ENCODE measurements around the gene LRP1.

LRP1 gene

DNA sequence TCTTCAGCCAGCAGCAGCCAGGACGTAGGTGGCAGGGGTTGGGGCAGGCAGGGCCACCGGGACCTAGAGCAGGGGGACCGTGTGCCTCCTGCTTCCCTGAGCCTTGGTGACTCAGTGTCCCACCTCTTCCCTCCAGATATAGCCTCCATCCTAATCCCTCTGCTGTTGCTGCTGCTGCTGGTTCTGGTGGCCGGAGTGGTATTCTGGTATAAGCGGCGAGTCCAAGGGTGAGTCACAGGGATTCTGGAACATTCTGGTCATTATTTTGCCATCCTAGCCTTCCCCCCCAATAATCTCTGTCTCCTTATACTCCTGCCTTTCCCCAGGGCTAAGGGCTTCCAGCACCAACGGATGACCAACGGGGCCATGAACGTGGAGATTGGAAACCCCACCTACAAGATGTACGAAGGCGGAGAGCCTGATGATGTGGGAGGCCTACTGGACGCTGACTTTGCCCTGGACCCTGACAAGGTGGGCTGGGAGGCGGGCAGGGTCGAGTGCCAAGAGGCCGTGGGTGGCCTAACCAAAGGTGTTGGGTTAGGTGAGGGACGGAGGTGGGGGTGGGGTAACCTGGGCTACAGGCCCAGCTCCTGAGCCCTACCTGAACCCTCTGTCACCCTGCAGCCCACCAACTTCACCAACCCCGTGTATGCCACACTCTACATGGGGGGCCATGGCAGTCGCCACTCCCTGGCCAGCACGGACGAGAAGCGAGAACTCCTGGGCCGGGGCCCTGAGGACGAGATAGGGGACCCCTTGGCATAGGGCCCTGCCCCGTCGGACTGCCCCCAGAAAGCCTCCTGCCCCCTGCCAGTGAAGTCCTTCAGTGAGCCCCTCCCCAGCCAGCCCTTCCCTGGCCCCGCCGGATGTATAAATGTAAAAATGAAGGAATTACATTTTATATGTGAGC, 83.8 kb downstream of the LRP1 start:
- DNase-seq (ENCODE audit: low spot score): no peak

DNA sequence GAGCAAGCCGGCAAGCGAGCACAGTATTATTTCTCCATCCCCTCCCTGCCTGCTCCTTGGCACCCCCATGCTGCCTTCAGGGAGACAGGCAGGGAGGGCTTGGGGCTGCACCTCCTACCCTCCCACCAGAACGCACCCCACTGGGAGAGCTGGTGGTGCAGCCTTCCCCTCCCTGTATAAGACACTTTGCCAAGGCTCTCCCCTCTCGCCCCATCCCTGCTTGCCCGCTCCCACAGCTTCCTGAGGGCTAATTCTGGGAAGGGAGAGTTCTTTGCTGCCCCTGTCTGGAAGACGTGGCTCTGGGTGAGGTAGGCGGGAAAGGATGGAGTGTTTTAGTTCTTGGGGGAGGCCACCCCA, 84.4 kb downstream of the LRP1 start:
- no peak for DNase-seq (ENCODE audit: low spot score)

DNA sequence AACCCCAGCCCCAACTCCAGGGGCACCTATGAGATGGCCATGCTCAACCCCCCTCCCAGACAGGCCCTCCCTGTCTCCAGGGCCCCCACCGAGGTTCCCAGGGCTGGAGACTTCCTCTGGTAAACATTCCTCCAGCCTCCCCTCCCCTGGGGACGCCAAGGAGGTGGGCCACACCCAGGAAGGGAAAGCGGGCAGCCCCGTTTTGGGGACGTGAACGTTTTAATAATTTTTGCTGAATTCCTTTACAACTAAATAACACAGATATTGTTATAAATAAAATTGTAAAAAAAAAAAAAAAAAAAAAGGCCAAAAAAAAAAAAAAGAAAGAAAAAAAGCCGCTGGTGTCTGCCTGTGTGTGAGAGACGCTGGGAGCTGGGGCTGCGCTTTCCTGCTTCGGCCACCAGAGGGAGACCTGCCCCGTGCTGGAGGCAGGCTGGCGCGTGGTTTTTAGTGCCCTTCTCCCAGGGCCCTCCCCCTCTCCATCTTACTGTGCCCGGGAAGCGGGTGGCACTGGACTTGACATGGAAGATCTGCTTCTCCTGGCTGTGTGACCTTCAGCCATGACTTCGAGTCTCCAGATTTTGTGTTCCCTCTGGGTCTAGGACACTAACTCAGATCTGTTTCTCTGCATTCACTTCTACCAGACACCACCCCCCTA, 84.9 kb downstream of the LRP1 start:
- peak; percentile 90 for DNase-seq (ENCODE audit: low spot score)

DNA sequence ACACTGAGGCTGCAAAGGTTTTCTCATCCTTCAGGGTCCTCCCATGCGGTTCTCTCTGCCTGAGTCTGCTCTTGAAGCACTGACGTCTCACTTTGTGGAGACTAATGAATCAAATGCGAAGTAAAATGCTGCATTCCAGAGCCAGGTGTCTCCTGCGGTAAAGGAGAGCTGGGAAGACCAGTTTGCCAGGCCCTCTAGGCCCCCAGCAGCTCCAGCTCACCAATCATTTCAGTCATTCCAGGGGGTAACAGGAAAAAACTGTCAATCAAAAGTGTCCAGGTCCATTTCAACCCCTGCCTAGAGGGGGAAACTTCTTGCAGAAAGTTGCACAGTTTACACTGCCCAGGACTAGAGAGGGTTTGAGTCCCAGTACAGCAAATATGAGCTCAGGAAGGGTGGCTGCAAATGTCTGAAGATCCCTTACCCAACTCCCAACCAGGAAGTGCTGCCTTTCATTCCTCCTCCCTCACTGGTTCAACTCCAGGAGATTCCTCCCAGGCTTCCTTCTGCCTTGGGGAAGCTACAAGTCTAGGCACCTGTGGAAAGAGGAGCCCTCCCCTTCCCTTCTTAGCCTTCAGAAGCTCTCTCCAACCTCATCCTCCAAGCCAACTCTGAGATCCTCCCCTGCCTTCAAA, 85.6 kb downstream of the LRP1 start:
- DNase-seq (ENCODE audit: low spot score): no peak

DNA sequence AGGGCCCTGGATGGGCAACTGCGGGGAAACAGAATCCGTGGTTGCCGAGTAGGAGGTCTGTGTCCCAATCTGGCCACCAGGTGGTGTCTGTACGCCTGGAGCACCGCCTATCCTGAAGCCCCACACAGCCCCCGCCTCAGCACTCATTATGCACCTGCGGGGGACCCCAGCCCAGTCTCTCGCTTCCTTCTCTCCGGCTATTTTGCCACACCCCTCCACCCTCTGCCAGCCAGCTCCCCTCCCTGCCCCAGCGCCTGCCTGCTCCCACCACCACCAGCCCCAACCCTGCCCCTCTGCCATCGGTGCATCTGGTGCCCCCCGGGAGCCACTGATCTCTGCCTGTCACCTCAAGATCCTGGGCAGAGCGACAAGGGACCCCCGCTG, 86.1 kb downstream of the LRP1 start:
- peak; percentile 62 for DNase-seq (ENCODE audit: low spot score)

DNA sequence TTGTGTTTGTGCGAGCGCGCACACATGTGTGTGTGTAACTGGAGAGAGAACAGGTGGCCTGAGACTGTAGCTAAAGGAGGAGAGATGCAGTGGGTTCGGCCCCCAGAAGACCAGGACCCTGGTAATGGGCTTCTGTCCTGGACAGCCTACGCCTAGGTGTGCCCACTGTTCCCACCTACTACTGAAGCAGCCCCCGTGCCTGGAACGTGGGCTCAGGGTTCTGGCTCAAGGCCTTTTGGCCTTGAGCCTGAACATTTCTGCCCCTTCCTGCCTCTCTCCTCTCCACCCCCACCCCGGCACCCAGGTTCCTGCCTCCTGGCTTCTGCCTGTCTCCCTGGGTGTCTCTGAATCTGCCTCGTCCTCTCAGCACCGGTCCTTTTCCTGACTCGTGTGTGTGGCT, 86.8 kb downstream of the LRP1 start:
- no peak for DNase-seq (ENCODE audit: low spot score)

DNA sequence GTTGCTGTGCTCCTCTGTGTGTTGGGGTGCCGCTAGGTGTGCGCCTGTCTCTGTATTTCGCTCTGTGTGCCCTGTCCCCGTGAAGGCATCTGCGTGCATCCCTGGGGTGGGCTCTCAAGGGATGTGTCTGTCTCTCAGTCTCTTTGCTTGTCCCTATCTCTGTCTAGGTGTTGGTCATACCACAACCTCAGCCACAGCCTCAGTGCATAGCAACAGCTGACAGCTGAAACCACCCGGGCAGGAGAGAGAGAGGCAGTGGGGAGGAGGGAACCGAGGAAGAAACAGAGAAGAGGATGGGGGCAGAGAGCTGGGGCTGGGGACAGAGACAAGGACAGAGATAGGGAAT, 87.4 kb downstream of the LRP1 start:
- no peak for DNase-seq (ENCODE audit: low spot score)

DNA sequence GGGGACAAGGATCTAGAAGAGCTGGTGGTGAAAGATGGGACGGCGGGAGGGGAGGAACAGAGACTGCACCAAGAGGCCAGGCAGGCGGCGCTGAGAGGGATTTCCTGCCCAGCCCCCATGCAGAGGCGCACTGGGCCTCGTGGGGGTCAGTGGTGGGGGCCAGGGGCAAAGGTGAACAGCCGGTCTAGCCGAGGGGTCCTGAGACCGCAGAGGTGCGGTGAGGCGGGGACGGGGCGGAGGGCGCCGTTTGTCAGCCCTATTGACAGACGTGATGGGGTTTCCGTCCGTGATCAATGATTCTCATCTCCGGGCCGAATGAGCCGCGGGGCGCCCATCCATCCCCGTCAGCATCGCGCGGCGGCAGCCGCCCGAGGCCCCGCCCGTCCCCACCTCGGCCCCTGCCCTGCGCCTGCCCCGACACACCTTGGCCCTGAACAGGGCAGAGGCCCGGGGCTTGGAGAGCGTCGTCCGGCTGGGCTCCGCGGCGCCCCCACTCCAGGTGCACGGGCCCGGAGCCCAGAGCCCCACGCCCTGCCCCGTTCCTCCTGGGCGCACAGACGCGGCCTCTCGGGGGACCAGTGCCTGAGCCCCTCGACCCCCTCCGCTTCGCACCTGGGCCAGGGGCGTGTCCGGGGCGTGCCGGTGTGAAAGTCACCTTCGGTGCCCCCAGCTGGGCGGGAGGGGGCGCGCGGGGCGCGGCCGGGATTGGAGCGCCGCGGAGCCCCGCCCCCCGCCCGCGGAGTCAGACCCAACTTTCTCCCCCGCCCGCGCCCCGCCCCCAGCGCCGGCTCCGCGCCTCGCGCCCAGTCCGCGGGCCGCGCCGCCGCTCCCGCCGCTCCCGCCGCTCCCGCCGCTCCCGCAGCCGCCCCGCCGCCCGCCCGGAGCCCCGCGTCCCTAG, 88.0 kb downstream of the LRP1 start, which contains the start of gene NXPH4:
NXPH4 (plus strand) TSS at position 781 of the 898 bp plus-strand sequence. CDS start 176 bp downstream, outside the sequence.
- no peak for DNase-seq (ENCODE audit: low spot score)

DNA sequence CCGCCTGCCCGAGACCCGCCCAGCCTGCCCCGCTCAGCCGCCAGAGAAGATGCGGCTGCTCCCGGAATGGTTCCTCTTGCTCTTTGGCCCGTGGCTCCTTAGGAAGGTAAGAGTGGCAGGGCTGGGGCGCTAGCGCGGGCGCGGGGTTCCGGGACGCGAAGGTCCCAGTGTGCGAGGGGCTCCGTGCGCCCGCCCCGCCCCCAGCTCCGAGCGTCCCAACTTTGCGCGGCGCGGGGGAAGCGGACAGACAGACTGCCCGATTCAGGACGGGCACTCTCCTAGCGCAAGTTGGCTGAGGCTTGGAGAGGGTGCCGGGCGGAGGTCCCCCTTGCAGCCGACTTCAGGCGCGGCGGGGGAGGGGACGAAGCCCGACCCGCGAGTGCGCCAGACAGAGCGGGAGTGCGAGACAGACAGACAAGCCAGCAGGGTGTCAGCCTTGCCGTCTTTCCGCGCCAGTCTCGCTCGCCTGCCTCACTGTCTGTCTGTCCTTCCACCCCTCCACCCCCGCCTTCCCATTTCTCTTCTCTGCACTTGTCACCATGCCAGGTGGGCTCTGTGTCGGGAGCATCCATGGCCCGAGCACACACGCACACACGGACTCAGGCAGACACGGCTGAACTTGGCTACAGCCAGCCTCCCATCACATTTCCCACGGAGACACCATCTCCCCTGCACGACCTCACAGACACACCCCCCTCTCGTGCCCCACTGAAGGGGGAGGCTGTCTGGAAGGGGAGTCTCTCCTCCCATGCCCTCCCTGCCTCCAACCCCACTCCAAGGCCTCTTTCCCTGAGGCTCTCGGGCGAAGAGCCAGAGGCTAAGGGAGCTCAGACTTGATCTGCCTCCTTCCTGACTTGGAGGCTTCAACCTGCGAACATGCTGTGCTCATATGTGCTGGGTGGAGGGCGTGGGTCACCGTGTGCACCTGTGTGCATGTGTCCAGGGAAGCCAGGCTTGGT, 88.9 kb downstream of the LRP1 start:
- DNase-seq (ENCODE audit: low spot score): no peak

DNA sequence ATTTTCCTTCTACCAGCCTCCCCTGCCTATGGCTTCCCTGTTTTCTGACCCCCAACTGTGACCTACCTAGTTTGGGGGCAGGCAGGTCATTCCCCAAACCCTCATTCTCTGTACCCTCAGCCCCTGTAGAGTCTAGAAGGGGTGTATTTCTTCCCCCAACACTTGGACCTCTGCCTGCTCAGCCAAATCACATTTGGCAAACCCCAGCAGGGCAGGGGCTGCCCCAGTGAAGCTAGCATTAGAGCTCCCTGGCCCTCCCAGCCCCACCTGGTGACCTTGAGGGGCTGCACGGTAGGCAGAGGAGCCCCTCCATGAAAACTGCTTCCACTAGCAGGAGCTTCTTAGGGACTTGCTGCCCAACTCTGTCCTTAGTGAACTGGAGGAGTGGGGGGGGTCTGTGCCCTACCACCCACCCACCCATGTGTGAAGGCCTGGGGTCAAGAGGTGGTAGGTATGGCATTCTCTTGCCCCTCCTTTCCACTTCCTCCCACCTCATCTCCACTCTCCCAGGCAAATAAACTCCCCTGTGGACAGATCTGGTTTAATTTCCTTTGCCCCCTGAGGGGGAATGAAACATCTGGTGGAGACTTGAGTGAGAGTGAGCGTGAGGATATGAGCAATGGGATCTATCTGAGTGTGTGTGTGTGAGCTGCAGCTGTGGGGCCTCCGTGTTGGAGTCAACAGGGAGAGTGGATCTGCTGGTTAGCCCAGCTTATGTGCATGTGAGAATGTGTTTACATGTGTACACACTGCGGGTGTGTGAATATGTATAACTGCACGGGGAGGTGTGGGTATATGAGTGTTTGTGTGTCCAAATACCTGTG, 90.0 kb downstream of the LRP1 start:
- DNase-seq (ENCODE audit: low spot score): no peak

DNA sequence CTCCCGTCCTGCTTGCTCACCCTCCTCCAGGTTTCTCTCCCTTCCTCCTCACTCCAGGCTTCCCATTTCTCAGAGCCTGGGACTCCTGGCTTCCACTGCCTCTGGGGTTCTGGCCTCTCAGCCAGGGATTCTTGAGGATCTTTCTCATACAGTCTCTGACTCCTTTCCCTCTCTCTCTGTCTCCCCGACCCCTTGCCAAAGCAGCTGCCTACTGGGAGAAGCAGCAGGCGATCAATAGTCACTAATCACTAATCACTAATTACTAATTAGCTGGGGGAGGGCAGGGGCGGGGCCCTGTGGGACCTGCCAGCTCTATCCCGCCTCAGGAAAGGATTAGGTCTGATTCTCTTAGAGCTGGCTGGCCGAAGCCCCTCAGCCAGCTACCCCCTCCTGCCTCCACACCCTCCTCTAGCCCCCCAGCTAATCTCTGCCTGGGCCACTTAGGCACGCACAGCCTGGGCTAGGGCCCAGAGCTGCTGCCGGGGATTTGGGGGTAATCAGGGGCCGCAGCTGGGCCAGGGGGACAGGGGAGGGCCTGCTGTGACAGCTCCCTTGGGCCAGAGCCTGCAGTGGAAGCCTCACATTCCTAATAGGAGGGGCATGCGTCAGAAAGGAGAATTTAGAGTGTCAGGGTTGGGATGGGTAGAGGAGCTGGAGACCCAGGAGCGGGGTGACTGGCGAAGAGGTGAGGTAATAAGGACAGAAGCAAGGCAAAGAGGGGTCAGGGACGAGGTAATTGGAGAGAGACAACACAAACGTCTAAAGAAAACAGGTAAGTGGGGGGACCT, 91.1 kb downstream of the LRP1 start:
- no peak for DNase-seq (ENCODE audit: low spot score)

DNA sequence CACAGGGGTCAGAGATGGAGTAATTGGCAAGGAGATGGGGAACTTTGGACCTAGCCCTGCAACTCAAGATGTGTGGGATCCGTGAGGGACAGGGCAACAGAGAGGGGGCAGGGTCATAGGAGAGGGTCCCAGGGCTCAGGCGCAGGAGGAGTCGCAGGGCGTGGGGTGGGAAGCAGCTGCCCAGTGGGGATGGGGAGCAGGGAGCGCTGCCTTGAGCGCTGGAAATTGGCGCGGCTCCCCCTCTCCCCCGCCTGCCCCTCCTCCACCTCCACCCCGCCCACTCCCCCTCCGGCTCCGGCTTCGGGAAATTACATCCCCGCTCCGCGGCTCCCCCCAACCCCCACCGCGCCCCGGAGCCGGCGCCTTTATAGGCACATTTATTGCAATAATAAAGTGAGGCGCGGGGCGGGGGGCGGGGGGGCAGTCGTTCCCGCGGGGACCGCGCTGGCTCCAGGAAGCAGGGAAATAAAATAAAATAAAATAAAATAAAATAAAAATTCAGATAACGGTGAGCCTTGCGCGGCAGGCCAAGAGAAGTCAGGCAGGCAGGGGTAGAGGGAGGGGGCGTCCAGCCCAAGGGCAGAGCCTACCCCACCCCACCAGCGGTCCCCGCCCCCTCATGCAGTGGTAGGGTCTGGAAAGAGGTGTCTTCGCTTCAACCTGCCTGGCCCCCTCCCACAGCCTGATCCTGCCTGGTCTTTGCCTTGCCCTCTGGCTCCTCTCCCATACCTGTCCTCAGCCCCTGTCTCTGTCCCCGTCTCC, 91.9 kb downstream of the LRP1 start:
- no peak for DNase-seq (ENCODE audit: low spot score)

DNA sequence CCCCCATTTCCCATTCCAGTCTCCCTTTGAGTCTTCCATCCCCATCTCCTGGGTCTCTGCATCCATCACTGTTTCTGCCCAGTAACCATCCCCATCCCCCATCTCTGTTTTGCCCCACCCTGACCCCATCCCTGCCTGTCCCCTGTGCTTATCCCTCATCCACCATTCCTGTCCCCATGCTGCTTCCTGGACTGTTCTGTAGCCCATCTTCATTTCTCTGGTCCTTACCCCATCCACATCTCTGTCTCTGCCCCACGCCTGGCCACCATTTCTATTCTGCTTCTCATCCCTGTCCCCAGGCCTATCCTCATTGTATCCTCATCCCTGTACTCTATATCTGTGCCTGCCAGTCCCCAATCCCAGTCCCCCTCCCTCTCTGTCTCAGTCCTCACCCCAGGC, 92.5 kb downstream of the LRP1 start:
- no peak for DNase-seq (ENCODE audit: low spot score)

DNA sequence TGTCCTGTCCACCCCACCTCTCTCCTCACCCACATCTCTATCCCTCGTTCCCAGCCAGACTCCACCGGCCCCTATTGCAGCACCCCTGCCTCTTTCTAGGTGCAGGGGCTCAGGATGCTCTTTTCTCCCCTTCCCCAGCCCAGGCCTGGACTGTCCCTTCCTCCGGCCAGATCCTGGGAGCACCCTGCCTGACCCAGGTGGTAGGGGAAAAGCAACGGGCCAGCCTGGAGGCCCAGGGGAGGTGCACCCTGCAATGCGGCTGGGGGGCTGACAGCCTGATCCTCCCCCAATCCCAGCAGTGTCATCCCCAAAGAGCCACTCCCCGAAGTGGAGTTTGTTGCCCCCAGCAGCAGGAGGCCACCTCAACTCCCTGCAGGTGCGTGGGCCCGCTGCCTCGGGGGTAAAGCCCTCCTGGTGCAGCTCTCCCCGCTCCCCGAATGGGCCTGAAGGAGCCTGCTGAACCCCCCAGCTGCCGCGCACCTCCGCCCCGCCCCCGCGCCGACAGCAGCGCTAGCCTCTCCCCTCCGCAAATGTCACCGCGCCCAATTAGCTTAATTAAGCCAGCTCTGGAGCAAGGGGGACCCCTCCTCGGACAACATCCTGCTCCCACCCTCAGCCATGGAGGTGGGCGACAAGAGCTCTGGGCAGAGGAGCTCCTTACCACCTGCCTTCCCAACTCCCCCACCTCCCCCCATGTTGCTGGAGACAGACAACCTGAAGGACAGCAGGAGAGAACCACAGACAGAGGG, 93.1 kb downstream of the LRP1 start:
- no peak for DNase-seq (ENCODE audit: low spot score)

DNA sequence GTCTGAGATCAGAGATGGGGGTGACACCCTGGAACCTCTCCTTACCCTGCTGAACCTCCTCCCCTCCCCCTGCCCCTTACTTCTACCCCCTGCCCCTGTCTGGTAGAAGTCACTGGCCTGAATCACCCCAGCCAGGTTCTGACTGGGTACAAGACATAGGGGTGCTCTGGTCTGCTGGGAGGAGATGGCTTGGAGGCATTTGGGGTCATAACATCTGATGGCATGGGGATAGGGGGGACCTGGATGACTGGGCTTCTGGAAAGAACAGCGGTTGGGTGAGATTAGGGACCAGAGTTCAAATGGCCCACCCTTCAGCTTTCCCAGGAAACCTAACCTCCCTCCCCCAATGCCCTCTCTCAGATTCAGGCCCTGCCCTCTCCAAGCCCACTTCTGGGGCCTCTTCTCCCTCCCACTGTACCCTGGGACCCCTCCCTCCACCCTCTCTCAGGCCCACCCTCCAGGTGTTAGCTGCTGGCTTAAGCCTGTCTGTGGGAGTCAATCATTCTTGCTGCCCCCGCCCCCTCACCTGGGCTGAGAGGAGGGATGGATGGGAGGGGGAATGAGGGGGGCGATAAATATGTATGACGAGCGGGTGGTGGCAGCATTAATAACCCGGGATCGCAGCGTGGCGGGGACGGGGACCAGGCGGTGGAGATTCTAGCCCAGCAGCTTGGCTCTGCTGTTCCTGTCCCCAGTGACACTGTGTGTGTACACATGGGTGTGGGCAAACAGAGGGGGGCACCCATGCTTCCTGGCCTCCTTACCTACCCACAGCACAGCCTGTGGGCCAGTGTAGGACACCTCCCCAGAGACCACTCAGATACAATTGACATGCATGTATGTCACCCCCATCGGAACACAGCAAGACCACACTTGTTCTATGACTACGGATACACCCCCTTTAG, 94.3 kb downstream of the LRP1 start:
- no peak for DNase-seq (ENCODE audit: low spot score)

Measured in COLO829 (cell line).